Lower leg skin (tissue), 4 donors: ENCODE results near the gene NACC1. TPM values are rescaled to one million over a fixed set of nuclear protein-coding genes. Genes with fewer than 3 reads are reported as not detected.

Experiments used
- DNase-seq, 2 donors: peaks; one replicate each; pipeline ENCODE4 v3.0.0-alpha.2; 2019; ENCODE audit warnings: low spot score in 2 of 2
- H3K4me3 ChIP-seq: fragments of 200-600 bp; sonication (generic); 2 replicates; pipeline ENCODE4 v1.5.1; 2017; ENCODE audit warnings: mild to moderate bottlenecking, low read depth; ENCODE audit not compliant: poor library complexity, severe bottlenecking
- POLR2A ChIP-seq, 2 donors: fragments of 450-650 bp; IDR thresholded peaks; one replicate each; pipeline ENCODE4 v1.6.1; 2016 to 2017; ENCODE audit warnings: antibody characterized with exemption in 2 of 2, mild to moderate bottlenecking in 1 of 2, moderate library complexity in 1 of 2
- WGBS, 2 donors: methylation state at CpG; one replicate each; pipeline ENCODE4 v1.1.5; 2018; 5-methylcytosine and 5-hydroxymethylcytosine counted together
- intact Hi-C: fragments of 100-400 bp; cut with DNase I; formaldehyde crosslinking; loops from one replicate; pipeline ENCODE4 v1.15.0; 2023; ENCODE audit warnings: low total_unique reads
- total RNA-seq, 4 donors: library from RNA; depleted of rRNA; stranded (reverse); fragments of >200 nt; gene quantifications; one replicate each; pipeline ENCODE4 v1.1.0, GENCODE V29; 2016
- TF ChIP-seq, protein P1 (sequence below), 3 donors: fragments of 450-650 bp; IDR thresholded peaks; one replicate each; pipeline ENCODE4 v1.5.1; 2016; ENCODE audit warnings: antibody characterized with exemption in 3 of 3, mild to moderate bottlenecking in 3 of 3, moderate library complexity in 2 of 3

Gene NACC1
- total RNA-seq, 4 donors from 2014 or later = 21.4 to 46.1 (median 39.8) TPM

GRCh38 chr19:13072188-13072908, 45.7 kb upstream of the NACC1 start:
- intact Hi-C loops = no loop called here
- DNase-seq = no peak
- no peak overlapping the region for H3K4me3 ChIP-seq
- no peak for TF ChIP-seq POLR2A (IDR thresholded peaks at IDR 0.05)
- TF ChIP-seq, protein P1, sequence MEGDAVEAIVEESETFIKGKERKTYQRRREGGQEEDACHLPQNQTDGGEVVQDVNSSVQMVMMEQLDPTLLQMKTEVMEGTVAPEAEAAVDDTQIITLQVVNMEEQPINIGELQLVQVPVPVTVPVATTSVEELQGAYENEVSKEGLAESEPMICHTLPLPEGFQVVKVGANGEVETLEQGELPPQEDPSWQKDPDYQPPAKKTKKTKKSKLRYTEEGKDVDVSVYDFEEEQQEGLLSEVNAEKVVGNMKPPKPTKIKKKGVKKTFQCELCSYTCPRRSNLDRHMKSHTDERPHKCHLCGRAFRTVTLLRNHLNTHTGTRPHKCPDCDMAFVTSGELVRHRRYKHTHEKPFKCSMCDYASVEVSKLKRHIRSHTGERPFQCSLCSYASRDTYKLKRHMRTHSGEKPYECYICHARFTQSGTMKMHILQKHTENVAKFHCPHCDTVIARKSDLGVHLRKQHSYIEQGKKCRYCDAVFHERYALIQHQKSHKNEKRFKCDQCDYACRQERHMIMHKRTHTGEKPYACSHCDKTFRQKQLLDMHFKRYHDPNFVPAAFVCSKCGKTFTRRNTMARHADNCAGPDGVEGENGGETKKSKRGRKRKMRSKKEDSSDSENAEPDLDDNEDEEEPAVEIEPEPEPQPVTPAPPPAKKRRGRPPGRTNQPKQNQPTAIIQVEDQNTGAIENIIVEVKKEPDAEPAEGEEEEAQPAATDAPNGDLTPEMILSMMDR (IDR thresholded peaks at IDR 0.05) = no peak
- 67 to 84% methylated on average over 5 to 8 of the region's 9 CpGs for WGBS, 2 donors

DNA sequence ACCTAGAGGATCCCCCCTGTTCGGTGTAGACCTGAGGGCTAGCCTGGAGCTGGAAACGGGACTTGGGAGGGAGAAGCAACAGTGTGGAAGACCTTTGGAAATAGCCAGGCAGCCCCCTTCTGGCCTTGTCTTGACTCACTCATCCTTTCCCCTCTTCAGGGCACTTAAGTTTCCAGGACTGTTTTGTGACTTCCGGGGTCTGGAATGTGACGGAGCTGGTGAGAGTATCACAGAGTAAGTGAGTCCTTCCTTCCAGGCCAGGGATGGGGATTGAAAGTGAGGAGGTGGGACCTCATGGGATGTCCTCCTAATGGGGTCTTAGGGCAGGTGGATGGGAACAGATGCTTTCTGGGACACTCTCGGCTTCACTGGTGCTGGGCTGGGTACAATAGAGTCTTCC, 44.8 kb upstream of the NACC1 start:
- H3K4me3 ChIP-seq = no peak overlapping the region
- no peak for DNase-seq
- intact Hi-C loops = no loop called here
- 73 to 89% methylated on average over 5 of the region's 5 CpGs for WGBS, 2 donors
- no peak for TF ChIP-seq POLR2A (IDR thresholded peaks at IDR 0.05)
- TF ChIP-seq, protein P1 (IDR thresholded peaks at IDR 0.05) = no peak

- intact Hi-C loops = no loop called here
- WGBS, 2 donors = 71% methylated on average over 4 of the region's 4 CpGs
- no peak overlapping the region for H3K4me3 ChIP-seq
- TF ChIP-seq, protein P1 (IDR thresholded peaks at IDR 0.05) = no peak
- TF ChIP-seq POLR2A (IDR thresholded peaks at IDR 0.05) = no peak
- no peak for DNase-seq
Observed at GRCh38 chr19:13074378-13074777, 43.7 kb upstream of the NACC1 start.

DNA sequence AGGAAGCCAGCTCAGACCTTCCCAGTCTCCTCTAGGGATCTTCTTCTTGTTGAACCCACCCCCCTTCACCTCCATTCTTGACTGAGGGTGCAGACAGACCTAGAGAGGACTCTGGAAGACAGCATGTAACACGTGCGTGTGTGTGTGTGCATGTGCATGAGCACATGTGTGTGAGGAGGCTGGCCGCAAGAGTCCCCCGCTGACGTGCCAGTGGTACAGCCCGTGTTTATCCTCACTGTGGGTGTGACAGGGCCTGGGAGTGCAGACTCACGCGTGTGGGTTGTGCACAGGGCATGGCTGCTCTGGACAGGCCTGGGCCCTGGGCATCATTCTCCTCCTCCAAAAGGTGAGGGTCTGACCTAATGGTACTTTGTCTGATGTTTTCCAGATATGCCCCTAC, 41.7 kb upstream of the NACC1 start:
- intact Hi-C loops = no loop called here
- H3K4me3 ChIP-seq = no peak overlapping the region
- TF ChIP-seq, protein P1 (IDR thresholded peaks at IDR 0.05) = no peak
- TF ChIP-seq POLR2A (IDR thresholded peaks at IDR 0.05) = no peak
- 27 to 29% methylated on average over 8 of the region's 8 CpGs for WGBS, 2 donors
- DNase-seq = no peak

GRCh38 chr19:13076787-13077186, 41.3 kb upstream of the NACC1 start:
- no peak overlapping the region for H3K4me3 ChIP-seq
- TF ChIP-seq POLR2A (IDR thresholded peaks at IDR 0.05) = no peak
- TF ChIP-seq, protein P1 (IDR thresholded peaks at IDR 0.05) = no peak
- WGBS, 2 donors = 33 to 37% methylated on average over 4 to 6 of the region's 6 CpGs
- no peak for DNase-seq
- intact Hi-C loops = no loop called here

GRCh38 chr19:13077240-13077639, 40.8 kb upstream of the NACC1 start:
- WGBS, 2 donors = 49 to 55% methylated on average over 11 of the region's 11 CpGs
- TF ChIP-seq POLR2A (IDR thresholded peaks at IDR 0.05) = no peak
- TF ChIP-seq, protein P1 (IDR thresholded peaks at IDR 0.05) = no peak
- intact Hi-C loops = no loop called here
- H3K4me3 ChIP-seq = no peak overlapping the region
- no peak for DNase-seq
